IMR-90 (cell line): Measurements from ENCODE around the gene DPP6. TPM values are rescaled to one million over a fixed set of nuclear protein-coding genes. Genes with fewer than 3 reads are reported as not detected.

Experiments used
- ATAC-seq: fragments of 200-7000 bp; cut with Tn5 transposase; 2 replicates; pipeline ENCODE4 v1.9.1; 2020; ENCODE audit warnings: low read depth, mild to moderate bottlenecking, moderate library complexity
- BruUV-seq: library from RNA; stranded (reverse); fragments of 400-500 nt; replicated peaks from 2 replicates; lab custom pipeline; 2021; lab: Mats Ljungman, UMichigan
- CTCF ChIA-PET: fragments of 300-600 bp; formaldehyde crosslinking; extraction: SDS; loops from one replicate; lab custom pipeline; 2021; ENCODE audit warnings: antibody characterized with exemption; lab: Yijun Ruan, JAX
- POLR2A ChIA-PET: fragments of 300-600 bp; sonication (Branson Sonifier 250); formaldehyde crosslinking; loops from one replicate; lab custom pipeline; 2022; ENCODE audit warnings: antibody characterized with exemption; ENCODE audit not compliant: unreplicated experiment; lab: Charles Lee
- DNase-seq: peaks from one replicate; pipeline ENCODE4 v3.0.0; 2013
- H2AFZ ChIP-seq: replicated peaks from 2 replicates; pipeline ENCODE3; 2013; ENCODE audit warnings: low read length, mild to moderate bottlenecking; ENCODE audit not compliant: poor library complexity
- H2AK5ac ChIP-seq: 2 replicates; pipeline ENCODE4 v1.6.1; 2013; ENCODE audit warnings: low read depth, low read length, inconsistent platforms
- H2AK9ac ChIP-seq: replicated peaks from 2 replicates; pipeline ENCODE3; 2013; ENCODE audit warnings: mild to moderate bottlenecking, low read depth, low read length, moderate library complexity; ENCODE audit not compliant: poor library complexity
- H2BK120ac ChIP-seq: 2 replicates; pipeline ENCODE4 v1.6.1; 2013; ENCODE audit warnings: low read depth, low read length, inconsistent platforms
- H2BK15ac ChIP-seq: 3 replicates; pipeline ENCODE4 v1.6.1; 2013; ENCODE audit warnings: low read depth, low read length, inconsistent platforms
- H2BK20ac ChIP-seq: 2 replicates; pipeline ENCODE4 v1.6.1; 2013; ENCODE audit warnings: low read depth, mild to moderate bottlenecking, inconsistent platforms, low read length, moderate library complexity
- H2BK5ac ChIP-seq: 2 replicates; pipeline ENCODE4 v1.6.1; 2013; ENCODE audit warnings: mild to moderate bottlenecking, low read depth, low read length, inconsistent platforms; ENCODE audit not compliant: poor library complexity, severe bottlenecking
- H3K14ac ChIP-seq: replicated peaks from 2 replicates; pipeline ENCODE4 v1.6.1; 2013; ENCODE audit warnings: low read depth, low read length, inconsistent platforms
- H3K18ac ChIP-seq: 2 replicates; pipeline ENCODE4 v1.6.1; 2013; ENCODE audit warnings: low read depth, low read length, control low read depth
- H3K23ac ChIP-seq: 2 replicates; pipeline ENCODE4 v1.6.1; 2013; ENCODE audit warnings: low read depth, low read length, inconsistent platforms
- H3K27ac ChIP-seq: 2 replicates; pipeline ENCODE4 v1.5.1; 2013; ENCODE audit warnings: mild to moderate bottlenecking, control low read depth, low read length; ENCODE audit not compliant: insufficient read depth
- H3K27me3 ChIP-seq: 2 replicates; pipeline ENCODE4 v1.6.1; 2013; ENCODE audit warnings: low read length; ENCODE audit not compliant: control insufficient read depth, insufficient read depth
- H3K36me3 ChIP-seq: 2 replicates; pipeline ENCODE4 v1.6.1; 2013; ENCODE audit warnings: low read length, mixed read lengths; ENCODE audit not compliant: control insufficient read depth, insufficient read depth
- H3K4ac ChIP-seq: 2 replicates; pipeline ENCODE4 v1.6.1; 2013; ENCODE audit warnings: low read depth, low read length, inconsistent platforms
- H3K4me1 ChIP-seq: 2 replicates; pipeline ENCODE4 v1.6.1; 2013; ENCODE audit warnings: low read length, mixed read lengths; ENCODE audit not compliant: control insufficient read depth, insufficient read depth
- H3K4me2 ChIP-seq: 2 replicates; pipeline ENCODE4 v1.6.1; 2013; ENCODE audit warnings: low read depth, mild to moderate bottlenecking, control low read depth, low read length, moderate library complexity
- H3K4me3 ChIP-seq: 2 replicates; pipeline ENCODE4 v1.5.1; 2013; ENCODE audit warnings: low read depth, mild to moderate bottlenecking, control low read depth, low read length, moderate library complexity; ENCODE audit not compliant: insufficient read depth
- H3K56ac ChIP-seq: 2 replicates; pipeline ENCODE4 v1.6.1; 2013; ENCODE audit warnings: low read length, inconsistent platforms; ENCODE audit not compliant: insufficient read depth; ENCODE audit errors: extremely low read depth
- H3K79me1 ChIP-seq, 2 experiments: 2 replicates each; pipeline ENCODE4 v1.6.1; 2013; ENCODE audit warnings: low read length in 2 of 2, inconsistent platforms in 1 of 2, low read depth in 1 of 2
- H3K9ac ChIP-seq: 2 replicates; pipeline ENCODE4 v1.6.1; 2013; ENCODE audit warnings: low read depth, low read length, control low read depth
- H3K9me1 ChIP-seq: 2 replicates; pipeline ENCODE4 v1.6.1; 2013; ENCODE audit warnings: low read length, inconsistent platforms; ENCODE audit not compliant: insufficient read depth
- H3K9me3 ChIP-seq: 2 replicates; pipeline ENCODE4 v1.6.1; 2013; ENCODE audit warnings: low read length; ENCODE audit not compliant: control insufficient read depth, insufficient read depth
- H4K20me1 ChIP-seq: 2 replicates; pipeline ENCODE4 v1.6.1; 2013; ENCODE audit warnings: low read length, inconsistent platforms; ENCODE audit not compliant: insufficient read depth
- H4K5ac ChIP-seq: 2 replicates; pipeline ENCODE4 v1.6.1; 2013; ENCODE audit warnings: mild to moderate bottlenecking, low read depth, low read length, control low read depth
- H4K8ac ChIP-seq, 2 experiments: 2 replicates each; pipeline ENCODE4 v1.6.1; 2013; ENCODE audit warnings: low read depth in 2 of 2, low read length in 2 of 2, control low read depth in 1 of 2, inconsistent platforms in 1 of 2
- H4K91ac ChIP-seq: 2 replicates; pipeline ENCODE4 v1.6.1; 2013; ENCODE audit warnings: low read depth, low read length, inconsistent platforms; ENCODE audit not compliant: insufficient read depth
- CHD1 ChIP-seq: IDR thresholded peaks from 2 replicates; pipeline ENCODE4 v1.6.1; 2012; ENCODE audit warnings: low read depth, low read length, improper control_type of control experiment
- FOS ChIP-seq: fragments of 150-350 bp; IDR thresholded peaks from 2 replicates; pipeline ENCODE4 v1.6.1; 2016; ENCODE audit warnings: low read depth, low read length
- MAZ ChIP-seq: IDR thresholded peaks from 2 replicates; pipeline ENCODE4 v1.6.1; 2012; ENCODE audit warnings: low read depth, mild to moderate bottlenecking, low read length, improper control_type of control experiment, moderate library complexity, borderline replicate concordance
- MXI1 ChIP-seq: IDR thresholded peaks from 2 replicates; pipeline ENCODE4 v1.6.1; 2012; ENCODE audit warnings: low read depth, mild to moderate bottlenecking, low read length, moderate library complexity, borderline replicate concordance
- NFE2L2 ChIP-seq: fragments of 150-350 bp; IDR thresholded peaks from 2 replicates; pipeline ENCODE4 v1.6.1; 2016; ENCODE audit warnings: low read depth, mild to moderate bottlenecking, low read length
- RAD21 ChIP-seq: IDR thresholded peaks from 2 replicates; pipeline ENCODE4 v1.6.1; 2012; ENCODE audit warnings: low read length, improper control_type of control experiment
- RCOR1 ChIP-seq: IDR thresholded peaks from 2 replicates; pipeline ENCODE4 v1.6.1; 2012; ENCODE audit warnings: mild to moderate bottlenecking, low read length, improper control_type of control experiment; ENCODE audit not compliant: insufficient replicate concordance
- SMC3 ChIP-seq: fragments of 150-350 bp; IDR thresholded peaks from 2 replicates; pipeline ENCODE4 v1.6.1; 2016; ENCODE audit warnings: low read depth, mild to moderate bottlenecking, antibody characterized with exemption, low read length, moderate library complexity
- WGBS, 2 experiments: methylation state at CpG; one replicate each; pipeline versions ENCODE4 v1.1.5 to v1.1.7; 2013; ENCODE audit warnings: missing lambda C conversion rate in 2 of 2; ENCODE audit not compliant: insufficient read length in 1 of 2; ENCODE audit errors: extremely low coverage in 2 of 2; 5-methylcytosine and 5-hydroxymethylcytosine counted together
- dilution Hi-C: fragments of 300-500 bp; cut with HindIII; formaldehyde crosslinking; loops from one replicate; pipeline ENCODE4 v1.14.3; 2018; ENCODE audit warnings: low sequenced_read_pairs; ENCODE audit not compliant: unreplicated experiment
- in situ Hi-C: fragments of 300-500 bp; cut with MboI; formaldehyde crosslinking; loops from 3 replicates; pipeline ENCODE4 v1.14.3; 2019; ENCODE audit warnings: low sequenced_read_pairs, inconsistent platforms, mixed read lengths
- intact Hi-C: fragments of 100-400 bp; cut with micrococcal nuclease; formaldehyde crosslinking; loops from 2 replicates; pipeline ENCODE4 v1.10.0; 2022
- polyA plus RNA-seq, 3 experiments: library from polyadenylated mRNA; depleted of rRNA; stranded (reverse); fragments of >200 nt; gene quantifications; 2 replicates each; pipeline ENCODE4 v1.2.3, GENCODE V29; 2012; ENCODE audit warnings: low replicate concordance in 1 of 3
- total RNA-seq: library from RNA; depleted of rRNA; stranded (reverse); fragments of >200 nt; gene quantifications from 2 replicates; pipeline ENCODE4 v1.2.3, GENCODE V29; 2012
- TF ChIP-seq, protein P1 (sequence below): fragments of 150-350 bp; IDR thresholded peaks from 2 replicates; pipeline ENCODE4 v1.6.1; 2017; ENCODE audit warnings: mild to moderate bottlenecking, antibody characterized with exemption, low read length, low read depth

DPP6 gene
- total and polyA plus RNA-seq, 2 of the 4 experiments (the other 2 are of a cell fraction): not detected

- no peak overlapping the region for H3K9ac ChIP-seq
- H4K91ac ChIP-seq: no peak overlapping the region
- no peak overlapping the region for H2AK5ac ChIP-seq
- ChIA-PET POLR2A (no interaction called here), CTCF (no interaction called here)
- no peak overlapping the region for H3K23ac ChIP-seq
- no peak overlapping the region for H2BK5ac ChIP-seq
- no peak overlapping the region for H3K14ac ChIP-seq
- intact Hi-C loops (no loop called here), in situ Hi-C loops (no loop called here), dilution Hi-C loops (no loop called here)
- H3K4ac ChIP-seq: no peak overlapping the region
- no peaks in the 10 kb centered on the region for H3K9me1 ChIP-seq
- TF ChIP-seq NFE2L2 (no peak), RAD21 (no peak), RCOR1 (no peak), MAZ (no peak), SMC3 (no peak), FOS (no peak), CHD1 (no peak), MXI1 (no peak)
- TF ChIP-seq, protein P1, sequence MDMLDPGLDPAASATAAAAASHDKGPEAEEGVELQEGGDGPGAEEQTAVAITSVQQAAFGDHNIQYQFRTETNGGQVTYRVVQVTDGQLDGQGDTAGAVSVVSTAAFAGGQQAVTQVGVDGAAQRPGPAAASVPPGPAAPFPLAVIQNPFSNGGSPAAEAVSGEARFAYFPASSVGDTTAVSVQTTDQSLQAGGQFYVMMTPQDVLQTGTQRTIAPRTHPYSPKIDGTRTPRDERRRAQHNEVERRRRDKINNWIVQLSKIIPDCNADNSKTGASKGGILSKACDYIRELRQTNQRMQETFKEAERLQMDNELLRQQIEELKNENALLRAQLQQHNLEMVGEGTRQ: no peak
- no peak for DNase-seq
- H4K20me1 ChIP-seq: no peaks in the 10 kb centered on the region
- no peak overlapping the region for H4K8ac ChIP-seq
- H3K4me1 ChIP-seq: no peaks in the 10 kb centered on the region
- H2BK15ac ChIP-seq: no peak overlapping the region
- BruUV-seq: no TSS peak
- peaks cover 49% of the 10 kb centered on the region for H3K9me3 ChIP-seq
- no peak overlapping the region for H4K5ac ChIP-seq
- no peaks in the 10 kb centered on the region for H3K27me3 ChIP-seq
- no peak overlapping the region for H3K27ac ChIP-seq
- no peak overlapping the region for H3K4me3 ChIP-seq
- no peak overlapping the region for H2AFZ ChIP-seq
- no peaks in the 10 kb centered on the region for H3K79me1 ChIP-seq
- H2BK20ac ChIP-seq: no peak overlapping the region
- no peak overlapping the region for H2BK120ac ChIP-seq
- no peak overlapping the region for H3K18ac ChIP-seq
- no peak overlapping the region for H3K4me2 ChIP-seq
- H2AK9ac ChIP-seq: no peak overlapping the region
- no peaks in the 10 kb centered on the region for H3K36me3 ChIP-seq
- no peak for ATAC-seq
- no peak overlapping the region for H3K56ac ChIP-seq
- WGBS, 2 experiments: no CpG with 5 or more reads among the region's 5 CpGs
These were observed 824.3 kb downstream of the DPP6 start for GRCh38 chr7:154876516-154876915.
